ENCODE measurements around the gene RRP1B. TPM values are rescaled to one million over a fixed set of nuclear protein-coding genes. Genes with fewer than 3 reads are reported as not detected.
A peak's percentile ranks its signal among the peaks of the same experiment; 100 is the strongest.

The RRP1B gene
- total RNA-seq, 1 experiment from 2014 or later = 30.7 TPM

GRCh38 chr21:43735236-43736091 is 76.1 kb downstream of the RRP1B start:
- ChIA-PET CTCF (interaction anchor here (0.6 to 1.1 kb wide), 2 partner anchors 14 to 36 kb away, joined by 8 to 9 read pairs; no protein-coding TSS in a partner anchor), POLR2A (interaction anchor here (0.6 kb wide), 2 partner anchors 7 to 55 kb away, joined by 5 to 7 read pairs; no protein-coding TSS in a partner anchor)
- no peak overlapping the region for H3K4me3 ChIP-seq (ENCODE audit: low read depth in 2 of 2, low read length in 2 of 2)
- intact Hi-C loops (cut with micrococcal nuclease; ENCODE audit: unreplicated experiment) (no loop called here), in situ Hi-C loops (cut with HindIII; ENCODE audit: low pct_unique_long_range_greater_than_20kb, low sequenced_read_pairs) (no loop called here)
- peak overlapping the region; percentile 68 for H3K27ac ChIP-seq (ENCODE audit: low read length)
- H3K27me3 ChIP-seq (ENCODE audit: control insufficient read depth, insufficient read depth, low read length) = no peaks in the 10 kb centered on the region
- peaks cover 61% of the 10 kb centered on the region for H3K4me1 ChIP-seq (ENCODE audit: control insufficient read depth, insufficient read depth, low read length)
- ATAC-seq = no peak
- no peak for DNase-seq (ENCODE audit: low read depth, low spot score)
- TF ChIP-seq POLR2AphosphoS5 (IDR thresholded peaks at IDR 0.05; ENCODE audit: low read depth, low read length) (no peak), SIN3A (IDR thresholded peaks at IDR 0.05; ENCODE audit: borderline replicate concordance, insufficient read depth, low read depth, low read length) (no peak), CTCF (IDR thresholded peaks at IDR 0.05) (no peak), TCF7L2 (IDR thresholded peaks at IDR 0.05; ENCODE audit: low read depth, low read length) (no peak)
- TF ChIP-seq, protein P1, sequence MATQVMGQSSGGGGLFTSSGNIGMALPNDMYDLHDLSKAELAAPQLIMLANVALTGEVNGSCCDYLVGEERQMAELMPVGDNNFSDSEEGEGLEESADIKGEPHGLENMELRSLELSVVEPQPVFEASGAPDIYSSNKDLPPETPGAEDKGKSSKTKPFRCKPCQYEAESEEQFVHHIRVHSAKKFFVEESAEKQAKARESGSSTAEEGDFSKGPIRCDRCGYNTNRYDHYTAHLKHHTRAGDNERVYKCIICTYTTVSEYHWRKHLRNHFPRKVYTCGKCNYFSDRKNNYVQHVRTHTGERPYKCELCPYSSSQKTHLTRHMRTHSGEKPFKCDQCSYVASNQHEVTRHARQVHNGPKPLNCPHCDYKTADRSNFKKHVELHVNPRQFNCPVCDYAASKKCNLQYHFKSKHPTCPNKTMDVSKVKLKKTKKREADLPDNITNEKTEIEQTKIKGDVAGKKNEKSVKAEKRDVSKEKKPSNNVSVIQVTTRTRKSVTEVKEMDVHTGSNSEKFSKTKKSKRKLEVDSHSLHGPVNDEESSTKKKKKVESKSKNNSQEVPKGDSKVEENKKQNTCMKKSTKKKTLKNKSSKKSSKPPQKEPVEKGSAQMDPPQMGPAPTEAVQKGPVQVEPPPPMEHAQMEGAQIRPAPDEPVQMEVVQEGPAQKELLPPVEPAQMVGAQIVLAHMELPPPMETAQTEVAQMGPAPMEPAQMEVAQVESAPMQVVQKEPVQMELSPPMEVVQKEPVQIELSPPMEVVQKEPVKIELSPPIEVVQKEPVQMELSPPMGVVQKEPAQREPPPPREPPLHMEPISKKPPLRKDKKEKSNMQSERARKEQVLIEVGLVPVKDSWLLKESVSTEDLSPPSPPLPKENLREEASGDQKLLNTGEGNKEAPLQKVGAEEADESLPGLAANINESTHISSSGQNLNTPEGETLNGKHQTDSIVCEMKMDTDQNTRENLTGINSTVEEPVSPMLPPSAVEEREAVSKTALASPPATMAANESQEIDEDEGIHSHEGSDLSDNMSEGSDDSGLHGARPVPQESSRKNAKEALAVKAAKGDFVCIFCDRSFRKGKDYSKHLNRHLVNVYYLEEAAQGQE (IDR thresholded peaks at IDR 0.05; ENCODE audit: insufficient read depth in 1 of 2, low read depth in 2 of 2, low read length in 1 of 2) = no peak
- no peaks in the 10 kb centered on the region for H3K9me3 ChIP-seq (ENCODE audit: control insufficient read depth, insufficient read depth, low read depth, low read length)
- no TSS peak for BruUV-seq (replicated peaks)
- H3K36me3 ChIP-seq (ENCODE audit: control insufficient read depth, insufficient read depth, low read length) = no peaks in the 10 kb centered on the region

DNA sequence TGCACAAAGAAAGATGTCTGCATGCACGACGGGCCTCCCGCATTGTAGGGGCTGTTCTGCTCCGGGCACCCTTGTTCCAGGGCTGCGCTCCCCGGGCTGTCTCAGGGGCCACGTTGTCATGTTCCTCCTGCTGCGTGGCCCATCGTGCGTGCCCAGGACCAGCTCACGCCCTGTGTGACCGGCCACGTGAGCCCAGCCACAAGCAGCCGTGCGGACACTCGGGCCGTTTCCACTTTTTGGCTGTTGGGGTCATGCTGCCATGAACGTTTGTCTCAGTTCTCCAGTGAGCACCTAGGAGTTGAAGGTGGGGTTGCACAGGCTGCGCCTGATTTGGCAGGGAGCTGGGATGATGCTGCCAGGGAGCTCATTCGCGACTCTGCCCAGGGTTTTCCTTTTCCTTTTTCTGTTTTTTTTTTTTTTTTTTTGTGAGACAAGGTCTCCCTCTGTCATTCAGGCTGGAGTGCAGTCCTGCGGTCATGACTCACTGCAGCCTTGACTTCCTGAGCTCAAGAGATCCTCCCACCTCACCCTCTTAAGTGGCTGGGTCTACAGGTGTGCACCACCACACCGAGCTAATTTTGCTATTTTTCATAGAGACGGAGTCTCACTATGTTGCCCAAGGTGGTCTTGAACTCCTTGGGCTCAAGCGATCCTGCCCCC is 77.0 kb downstream of the RRP1B start:
- H3K36me3 ChIP-seq (ENCODE audit: control insufficient read depth, insufficient read depth, low read length) = no peaks in the 10 kb centered on the region
- TF ChIP-seq, protein P1 (IDR thresholded peaks at IDR 0.05; ENCODE audit: insufficient read depth in 1 of 2, low read depth in 2 of 2, low read length in 1 of 2) = no peak
- TF ChIP-seq POLR2AphosphoS5 (IDR thresholded peaks at IDR 0.05; ENCODE audit: low read depth, low read length) (no peak), TCF7L2 (IDR thresholded peaks at IDR 0.05; ENCODE audit: low read depth, low read length) (no peak), CTCF (IDR thresholded peaks at IDR 0.05) (no peak), SIN3A (IDR thresholded peaks at IDR 0.05; ENCODE audit: borderline replicate concordance, insufficient read depth, low read depth, low read length) (no peak)
- DNase-seq (ENCODE audit: low read depth, low spot score) (no peak), ATAC-seq (no peak)
- H3K4me3 ChIP-seq (ENCODE audit: low read depth in 2 of 2, low read length in 2 of 2) = no peak overlapping the region
- H3K9me3 ChIP-seq (ENCODE audit: control insufficient read depth, insufficient read depth, low read depth, low read length) = no peaks in the 10 kb centered on the region
- no peaks in the 10 kb centered on the region for H3K27me3 ChIP-seq (ENCODE audit: control insufficient read depth, insufficient read depth, low read length)
- BruUV-seq (replicated peaks) = no TSS peak
- H3K27ac ChIP-seq (ENCODE audit: low read length) = no peak overlapping the region
- ChIA-PET CTCF (interaction anchor here (0.6 to 1.1 kb wide), 2 partner anchors 13 to 35 kb away, joined by 8 to 9 read pairs; no protein-coding TSS in a partner anchor), POLR2A (interaction anchor here (0.6 kb wide), 1 partner anchor 8 kb away, joined by 7 read pairs; no protein-coding TSS in a partner anchor)
- intact Hi-C loops (cut with micrococcal nuclease; ENCODE audit: unreplicated experiment) (no loop called here), in situ Hi-C loops (cut with HindIII; ENCODE audit: low pct_unique_long_range_greater_than_20kb, low sequenced_read_pairs) (no loop called here)
- peaks cover 53% of the 10 kb centered on the region for H3K4me1 ChIP-seq (ENCODE audit: control insufficient read depth, insufficient read depth, low read length)

All from Panc1 (cell line).